GM19438 (cell line): Measurements from ENCODE around the gene RERE.
"Not testable (repeated sequence)": the region's sequence is repeated elsewhere in the genome, so short reads cannot be mapped to it uniquely, and the experiment has no call there.

Source experiments
- ATAC-seq: cut with Tn5 transposase; IDR thresholded peaks from one replicate; pipeline ENCODE4 v1.9.1; 2021; ENCODE audit warnings: low read depth; ENCODE audit not compliant: unreplicated experiment

Gene RERE

DNA sequence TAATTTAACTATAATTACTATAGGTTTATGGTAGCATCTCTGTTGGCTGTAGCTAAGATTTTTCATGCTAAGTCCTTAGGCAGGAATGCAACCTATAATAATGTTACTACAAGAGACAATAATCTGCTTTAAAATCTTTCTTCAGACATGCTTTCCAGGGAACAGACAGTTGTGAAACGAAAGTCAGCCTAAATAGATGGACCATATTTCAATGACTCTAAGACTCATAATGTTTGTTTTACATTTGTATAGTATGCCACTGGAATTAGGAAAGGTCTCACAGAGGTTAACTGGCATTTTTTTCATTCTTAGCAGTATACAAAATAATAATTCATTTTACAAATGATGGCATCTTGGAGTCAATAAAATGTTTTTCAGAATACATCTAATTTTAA is 8.1 kb downstream of the RERE start:
- ATAC-seq: no peak

DNA sequence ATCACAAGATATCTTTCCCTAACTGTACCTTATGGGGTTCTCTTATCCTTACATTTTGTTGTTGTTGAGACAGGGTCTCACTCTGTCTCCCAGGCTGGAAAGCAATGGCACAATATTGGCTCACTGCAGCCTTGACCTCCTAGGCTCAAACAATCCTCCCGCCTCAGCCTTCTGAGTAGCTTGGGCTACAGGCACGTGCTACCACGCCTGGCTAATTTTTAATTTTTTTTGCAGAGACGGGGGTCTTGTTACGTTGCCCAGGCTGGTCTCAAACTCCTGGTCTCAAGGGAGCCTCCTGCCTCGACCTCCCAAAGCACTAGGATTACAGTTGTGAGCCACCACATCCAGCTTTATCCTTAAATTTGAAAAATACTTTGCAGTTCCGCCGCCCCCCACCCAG is 10.4 kb downstream of the RERE start:
- no peak for ATAC-seq

DNA sequence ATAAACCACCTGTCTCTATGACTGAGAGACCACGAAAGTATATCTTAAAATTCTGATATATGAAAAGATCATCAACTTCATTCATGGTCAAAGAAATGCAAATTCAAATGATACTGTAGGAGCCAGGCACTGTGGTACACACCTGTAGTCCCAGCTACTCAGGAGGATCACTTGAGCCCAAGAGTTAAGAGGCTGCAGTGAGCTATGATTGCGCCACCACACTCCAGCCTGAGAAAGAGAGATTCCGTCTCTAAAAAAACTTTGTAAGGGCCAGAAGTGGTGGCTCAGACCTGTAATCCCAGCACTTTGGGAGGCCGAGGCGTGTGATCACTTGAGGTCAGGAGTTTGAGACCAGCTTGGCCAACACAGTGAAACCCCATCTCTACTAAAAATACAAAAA is 17.0 kb downstream of the RERE start:
- no peak for ATAC-seq

DNA sequence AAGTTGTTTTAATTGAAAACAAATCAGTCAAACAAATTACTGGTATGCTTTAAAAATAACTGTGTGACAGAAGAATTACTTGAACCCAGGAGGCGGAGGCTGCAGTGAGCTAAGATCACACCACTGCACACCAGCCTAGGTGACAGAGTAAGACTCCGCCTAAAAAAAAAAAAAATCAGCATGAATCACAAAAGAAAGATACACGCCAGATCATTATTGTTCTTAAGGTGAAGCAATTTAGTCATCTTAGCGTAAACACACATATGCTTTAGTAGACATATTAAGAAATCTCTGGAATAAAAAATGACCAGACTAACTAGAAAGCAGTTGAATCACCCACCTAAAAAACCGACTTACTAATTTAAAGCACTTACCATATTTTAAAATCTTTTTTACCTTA is 20.2 kb downstream of the RERE start:
- no peak for ATAC-seq

DNA sequence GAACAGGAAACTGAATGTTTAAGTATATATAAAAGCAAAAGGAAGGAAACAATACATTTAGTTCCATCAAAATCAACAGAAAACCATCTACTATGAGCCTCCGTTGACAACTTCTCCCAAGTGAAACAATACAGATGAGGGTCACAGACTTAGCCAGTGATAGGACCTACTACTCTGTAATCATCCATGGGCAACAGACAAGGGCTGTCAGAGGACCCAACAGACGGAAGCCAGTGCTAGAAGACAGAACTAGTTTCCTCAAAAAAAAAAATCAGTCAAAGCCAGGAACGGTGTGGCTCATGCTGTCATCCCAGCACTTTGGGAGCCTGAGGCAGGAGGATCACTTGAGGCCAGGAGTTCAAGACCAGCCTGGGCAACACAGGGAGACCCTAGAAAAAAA is 20.6 kb downstream of the RERE start:
- no peak for ATAC-seq

DNA sequence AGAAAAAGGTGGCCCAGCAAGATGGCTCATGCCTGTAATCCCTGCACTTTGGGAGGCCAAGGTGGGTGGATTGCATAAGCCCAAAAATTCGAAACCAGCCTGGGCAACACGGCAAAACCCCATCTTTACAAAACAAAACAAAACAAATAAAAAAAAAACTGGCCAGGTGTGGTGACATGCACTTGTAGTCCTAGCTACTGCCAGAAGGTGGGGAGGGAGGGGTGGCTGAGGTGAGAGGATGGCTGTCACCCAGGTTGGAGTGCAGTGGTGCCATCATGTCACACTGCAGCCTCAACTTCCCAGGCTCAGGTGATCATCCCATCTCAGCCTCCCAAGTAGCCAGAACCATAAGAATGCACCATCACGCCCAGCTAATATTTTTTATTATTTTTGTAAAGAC is 22.8 kb downstream of the RERE start:
- no peak for ATAC-seq

DNA sequence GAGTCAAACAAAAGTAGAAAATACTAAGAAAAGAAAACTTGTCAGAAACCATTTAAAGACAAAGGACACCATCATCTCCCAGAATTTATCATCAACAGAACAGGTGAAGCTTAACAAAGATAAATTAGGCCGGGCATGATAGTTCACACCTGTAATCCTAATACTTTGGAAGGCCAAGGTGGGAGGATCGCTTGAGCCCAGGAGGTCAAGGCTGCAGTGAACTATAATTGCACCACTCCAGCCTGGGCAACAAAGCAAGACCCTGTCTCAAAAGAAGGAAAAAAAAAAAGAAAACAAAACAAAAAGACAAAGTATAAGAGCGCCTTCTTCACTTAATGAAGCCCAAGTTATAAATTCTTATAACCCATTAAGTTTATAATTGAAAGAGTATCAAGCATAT is 25.6 kb downstream of the RERE start:
- ATAC-seq: no peak

DNA sequence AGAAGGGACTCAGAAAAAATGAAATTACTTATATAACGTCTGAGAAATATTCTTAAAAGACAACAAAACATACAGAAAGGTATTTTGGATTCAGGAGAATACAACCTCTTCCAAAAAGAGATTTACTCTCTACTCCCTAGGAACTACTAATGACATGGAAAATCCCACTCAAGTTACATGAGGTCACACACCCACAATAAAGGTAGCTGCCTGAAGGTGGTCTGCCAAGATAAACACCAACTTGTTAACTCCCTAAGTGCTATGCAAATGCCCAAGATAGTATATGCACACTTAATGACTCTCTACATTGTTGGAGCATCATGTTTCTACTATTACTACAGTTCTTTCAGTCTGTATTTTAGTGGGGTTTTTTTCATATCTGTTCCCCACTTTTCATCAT is 26.5 kb downstream of the RERE start:
- no peak for ATAC-seq

DNA sequence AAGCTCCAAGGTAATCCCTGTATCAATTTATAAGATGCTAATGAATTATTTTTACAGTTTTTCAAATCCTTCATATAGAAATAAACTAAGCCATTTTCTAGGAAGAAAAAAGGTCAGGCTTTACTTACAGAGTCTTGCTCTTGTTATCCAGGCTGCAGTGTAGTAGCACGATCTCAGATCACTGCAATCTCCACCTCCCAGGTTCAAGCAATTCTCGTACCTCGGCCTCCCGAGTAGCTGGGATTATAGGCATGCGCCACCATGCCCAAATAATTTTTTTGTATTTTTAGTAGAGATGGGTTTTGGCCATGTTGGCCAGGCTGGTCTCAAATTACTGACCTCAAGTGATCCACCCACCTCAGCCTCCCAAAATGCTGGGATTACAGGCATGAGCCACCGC is 27.0 kb downstream of the RERE start:
- no peak for ATAC-seq

DNA sequence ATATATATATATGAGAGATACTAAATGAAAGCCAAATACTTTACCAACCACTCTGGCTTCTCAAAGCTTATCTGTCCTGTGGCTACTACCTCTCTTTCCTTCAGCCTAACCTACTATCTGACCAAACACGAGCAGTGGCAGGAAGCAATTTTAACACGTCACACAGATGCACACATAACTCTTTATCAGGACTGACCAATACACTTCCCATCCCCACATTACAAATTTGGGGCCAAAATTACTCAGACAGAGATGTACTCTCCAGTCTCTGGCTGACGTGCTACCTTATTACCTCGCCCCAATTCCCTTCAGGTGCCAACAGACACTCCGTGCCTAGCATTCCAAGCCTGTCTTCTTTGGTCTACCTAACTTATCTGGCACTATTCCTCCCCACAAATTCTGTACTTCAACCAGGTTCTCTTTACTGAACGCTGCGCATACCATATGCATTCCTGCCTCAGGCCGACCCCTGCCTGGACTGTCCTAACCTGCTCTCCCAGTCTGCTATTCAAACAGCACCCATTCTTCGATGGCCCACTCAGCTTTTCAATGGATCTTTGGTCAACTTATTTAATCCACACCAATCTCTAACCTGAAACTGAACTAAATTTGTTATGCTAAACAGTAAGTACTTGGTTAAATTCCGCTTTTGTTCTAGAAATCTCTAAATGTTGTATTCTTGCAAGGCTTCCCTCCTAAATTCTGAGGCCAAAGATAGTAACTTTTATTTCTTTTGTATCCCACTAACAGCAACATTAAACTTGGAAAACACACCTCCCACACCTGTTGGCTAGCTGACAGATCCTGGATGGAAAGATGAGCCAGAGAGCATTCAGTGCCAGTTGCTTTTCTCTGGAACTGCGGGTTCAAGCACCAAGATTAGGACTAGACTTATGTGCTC is 27.9 kb downstream of the RERE start:
- no peak for ATAC-seq

DNA sequence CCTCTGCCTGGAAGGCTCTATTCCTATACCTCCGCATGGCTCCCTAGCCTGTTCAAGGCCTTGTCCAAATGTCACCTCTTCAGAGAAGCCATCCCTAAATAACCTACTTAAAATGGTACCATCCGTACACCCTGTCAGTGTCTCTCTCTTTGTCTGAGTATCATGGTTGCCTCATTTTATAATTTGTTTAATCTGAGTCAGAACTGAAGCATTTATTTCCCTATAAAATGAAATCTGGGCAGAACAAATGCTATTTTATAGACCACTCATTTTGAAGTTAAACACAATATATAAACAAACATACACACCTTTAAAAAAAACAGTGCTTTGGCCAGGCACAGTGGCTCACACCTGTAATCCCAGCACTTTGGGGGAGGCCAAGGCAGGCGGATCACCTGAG is 30.2 kb downstream of the RERE start:
- ATAC-seq: no peak

DNA sequence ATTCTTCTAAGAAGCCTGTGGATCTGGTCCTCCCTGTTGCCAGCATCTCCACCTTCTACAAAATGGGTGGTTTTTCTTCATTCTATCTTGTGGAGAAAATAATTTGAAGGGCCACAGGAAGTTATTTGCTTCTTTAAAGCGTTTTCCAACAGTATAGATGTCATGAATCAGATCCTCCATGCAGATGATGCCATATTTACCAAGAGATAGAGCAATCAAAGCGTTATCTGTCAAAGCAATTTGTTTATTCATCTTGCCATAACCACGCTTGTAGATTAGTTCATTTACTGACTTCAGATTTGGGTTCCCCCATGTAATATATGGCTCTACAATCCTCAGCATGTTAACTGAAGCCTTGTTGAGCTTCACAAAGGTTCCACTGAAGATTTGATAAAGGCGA is 31.2 kb downstream of the RERE start:
- not testable (repeated sequence) for ATAC-seq

DNA sequence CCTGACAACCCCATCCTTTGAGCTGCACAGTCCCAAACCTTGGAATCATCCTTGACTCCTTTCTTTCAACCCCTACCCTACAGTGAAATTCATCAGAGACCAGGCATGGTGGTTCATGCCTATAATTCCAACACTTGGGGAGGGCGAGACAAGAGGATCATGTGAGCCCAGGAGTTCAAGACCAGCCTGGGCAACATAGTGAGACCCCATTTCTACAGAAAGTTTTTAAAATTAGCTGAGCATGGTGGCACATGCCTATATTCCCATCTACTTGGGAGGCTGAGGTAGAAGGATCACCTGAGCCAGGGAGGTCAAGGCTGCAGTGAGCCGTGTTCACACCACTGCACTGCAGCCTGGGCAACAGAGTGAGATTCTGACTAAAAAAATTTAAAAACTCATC is 34.5 kb downstream of the RERE start:
- no peak for ATAC-seq

DNA sequence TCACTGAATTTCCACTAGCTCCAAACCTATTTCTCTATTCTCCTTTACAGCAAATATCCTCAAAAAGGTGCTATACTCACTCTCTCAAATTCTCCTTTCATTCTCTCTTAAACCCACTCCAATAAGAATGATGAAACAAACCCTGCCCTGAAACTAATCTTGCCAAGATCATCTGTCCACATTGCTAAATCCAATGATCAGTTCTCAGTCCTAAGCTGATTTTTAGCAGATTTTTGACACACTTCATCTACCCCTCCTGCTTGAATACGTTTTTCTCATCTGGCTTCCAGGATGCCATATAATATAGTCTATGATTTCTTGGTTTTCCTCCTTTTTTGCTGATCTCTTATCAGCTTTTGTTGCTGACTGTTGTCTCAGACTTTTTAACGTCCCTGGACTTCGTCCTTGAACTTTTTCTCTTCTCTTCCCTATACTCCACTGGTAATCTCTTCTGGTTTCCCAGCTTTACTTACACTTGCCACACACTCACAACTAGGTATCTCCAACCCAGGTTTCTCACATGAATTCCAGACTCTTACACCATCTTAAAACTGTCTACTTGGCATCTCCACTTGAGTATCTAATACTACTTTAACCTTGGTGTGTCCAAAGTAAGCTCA is 35.3 kb downstream of the RERE start:
- no peak for ATAC-seq

DNA sequence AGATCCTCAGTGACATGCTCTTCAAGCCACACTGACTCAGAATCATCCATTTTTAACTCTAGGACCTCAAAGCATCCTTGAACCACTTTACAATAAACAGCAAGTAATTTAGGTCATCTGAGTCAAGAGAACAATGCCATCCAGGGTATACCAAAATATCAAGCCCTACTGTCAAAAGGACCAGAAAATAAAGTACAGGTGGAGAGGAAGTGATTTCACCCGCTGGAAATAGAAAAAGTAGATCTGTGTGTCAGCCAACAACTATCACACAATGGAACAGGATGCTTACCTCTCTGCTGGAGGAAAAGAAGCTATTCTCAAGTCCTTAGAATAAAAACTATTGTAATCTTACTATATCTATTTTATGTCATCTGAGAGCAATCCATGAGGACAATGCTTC is 37.0 kb downstream of the RERE start:
- ATAC-seq: no peak

DNA sequence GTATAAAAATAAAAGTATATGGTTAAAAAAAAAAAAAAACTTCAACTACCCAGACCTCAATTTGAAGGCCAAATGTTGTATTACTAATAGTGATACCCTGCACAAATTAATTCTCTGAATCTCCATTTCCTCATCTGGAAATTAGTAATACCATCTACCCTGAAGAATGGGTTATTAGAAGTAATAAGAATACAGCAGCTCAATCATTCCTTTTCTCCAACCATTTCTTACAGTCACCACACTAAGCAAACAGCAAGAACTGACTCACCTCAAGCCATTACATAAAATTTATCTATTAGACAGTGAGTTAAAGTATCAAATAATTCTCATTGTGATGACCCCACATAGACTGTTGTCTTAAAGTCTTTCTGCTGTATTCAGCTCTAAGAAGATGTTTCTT is 39.6 kb downstream of the RERE start:
- ATAC-seq: no peak

DNA sequence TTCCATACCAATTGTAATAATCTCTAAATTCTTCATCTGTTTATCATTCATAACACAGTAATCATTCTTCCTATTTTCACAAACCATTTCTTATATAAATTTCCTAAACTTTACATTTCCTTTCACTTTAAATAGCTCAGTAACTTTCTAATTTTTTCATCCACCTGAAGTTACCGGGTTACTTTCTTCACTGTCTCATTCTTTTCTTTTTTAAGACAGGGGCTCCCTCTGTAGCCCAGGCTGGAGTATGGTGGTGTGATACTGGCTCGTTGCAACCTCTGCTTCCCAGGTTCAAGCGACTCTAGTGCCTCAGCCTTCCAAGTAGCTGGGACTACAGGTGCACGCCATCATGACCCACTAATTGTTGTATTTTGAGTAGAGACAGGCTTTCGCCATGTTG is 41.3 kb downstream of the RERE start:
- no peak for ATAC-seq

DNA sequence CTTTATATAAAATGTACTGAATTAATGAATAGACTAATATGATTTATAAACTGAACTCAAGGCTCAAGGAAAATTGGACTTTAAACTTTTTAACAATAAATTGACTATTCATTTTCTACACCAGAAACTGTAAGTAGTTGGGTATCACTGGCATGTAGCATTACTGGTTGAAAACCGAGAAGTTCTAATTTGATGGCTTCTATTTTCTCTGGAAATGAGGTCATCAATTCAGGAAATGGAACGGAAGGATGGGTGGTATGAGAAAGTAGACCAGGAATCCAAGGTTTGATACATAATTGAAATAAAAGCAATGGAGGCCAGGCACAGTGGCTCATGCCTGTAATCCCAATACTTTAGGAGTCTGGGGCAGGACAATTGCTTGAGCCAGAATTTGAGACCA is 50.4 kb downstream of the RERE start:
- ATAC-seq: no peak

DNA sequence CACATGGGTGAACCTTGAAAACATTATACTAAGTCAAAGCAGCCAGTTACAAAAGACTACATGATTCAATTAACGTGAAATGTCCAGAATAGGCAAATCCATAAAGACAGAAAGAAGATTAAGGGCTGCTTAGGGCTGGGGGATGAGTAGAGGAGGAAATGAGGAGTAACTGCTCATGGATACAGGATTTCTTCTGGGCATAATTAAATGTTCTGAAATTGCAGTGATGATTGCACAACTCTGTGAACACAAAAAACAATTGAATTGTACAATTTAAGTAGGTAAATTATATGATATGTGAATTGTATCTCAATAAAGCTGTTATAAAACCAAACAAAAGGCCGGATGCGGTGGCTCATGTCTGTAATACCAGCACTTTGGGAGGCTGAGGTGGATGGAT is 52.2 kb downstream of the RERE start:
- no peak for ATAC-seq

DNA sequence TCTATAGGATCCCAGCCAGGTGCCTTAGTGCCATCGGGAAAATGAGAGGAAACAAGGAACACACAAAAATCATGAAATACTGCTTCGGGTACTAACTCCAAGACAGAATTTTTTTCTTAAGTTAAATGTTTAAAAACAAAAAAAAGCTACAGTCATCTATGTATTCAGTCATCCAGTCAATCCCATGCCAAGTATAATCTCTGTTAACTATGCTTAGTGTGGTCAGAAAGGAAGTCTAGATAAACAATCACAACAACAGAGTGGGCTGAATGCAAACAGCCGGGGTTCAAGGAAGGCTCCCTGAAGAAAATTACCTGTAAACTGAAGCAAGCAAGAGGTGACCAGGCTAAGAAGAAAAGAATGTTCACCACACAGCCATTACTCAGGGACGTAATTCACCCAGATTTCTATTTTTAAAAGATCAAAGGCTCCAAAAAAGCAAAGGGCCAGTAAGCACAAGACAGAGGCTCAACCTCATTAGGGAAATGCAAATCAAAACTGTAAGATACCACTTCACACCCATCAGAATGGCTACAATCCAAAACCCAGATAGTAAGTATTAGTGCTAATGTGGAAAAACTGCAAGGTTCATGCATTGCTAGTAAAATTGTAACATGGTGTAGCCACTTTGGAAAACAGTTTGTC is 53.0 kb downstream of the RERE start:
- ATAC-seq: no peak

DNA sequence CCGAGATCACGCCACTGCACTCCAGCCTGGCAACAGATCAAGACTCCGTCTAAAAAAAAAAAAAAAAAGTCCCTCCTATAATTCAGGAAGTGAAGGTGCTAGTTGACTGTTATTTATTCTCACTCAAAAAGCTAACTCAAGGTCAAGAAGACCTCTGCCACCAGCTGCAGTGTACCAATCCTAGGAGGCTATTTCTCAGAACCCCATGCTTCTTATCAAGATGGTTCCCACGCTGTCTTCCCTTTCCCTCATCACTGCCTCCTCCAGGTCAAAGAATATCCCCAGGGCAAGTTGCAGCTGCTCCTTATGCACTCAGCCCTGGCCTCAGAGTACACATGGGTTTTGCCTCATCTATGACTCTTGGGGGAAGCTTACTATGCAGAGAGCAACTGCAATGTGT is 53.6 kb downstream of the RERE start:
- ATAC-seq: no peak

DNA sequence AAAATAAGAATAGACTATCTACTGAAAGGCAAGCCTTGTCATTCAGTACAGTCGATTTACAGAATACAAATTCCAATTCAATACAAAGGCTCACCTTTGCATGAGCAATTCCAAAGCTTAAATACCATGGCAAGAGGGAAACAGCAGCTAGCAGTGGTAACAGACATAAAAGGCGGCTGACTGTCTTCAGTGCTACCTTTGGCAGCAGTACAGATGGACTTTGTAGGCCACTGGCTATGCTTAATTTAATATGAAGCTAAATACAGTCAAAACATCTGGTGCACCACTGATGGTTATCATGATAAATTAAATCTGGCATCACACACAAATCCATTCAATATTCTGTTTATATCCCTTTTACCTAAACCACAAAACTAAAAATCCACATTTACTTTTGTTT is 62.4 kb downstream of the RERE start:
- ATAC-seq: no peak
